H1 (cell line): ENCODE data around the gene KLK12. TPM values are rescaled to one million over a fixed set of nuclear protein-coding genes. Genes with fewer than 3 reads are reported as not detected.

Source experiments
- CTCF ChIA-PET: fragments of 300-600 bp; sonication (Branson Sonifier 250); formaldehyde crosslinking; loops from one replicate; lab custom pipeline; 2021; ENCODE audit not compliant: partially characterized antibody; lab: Charles Lee
- POLR2A ChIA-PET: fragments of 300-600 bp; sonication (Branson Sonifier 250); formaldehyde crosslinking; loops from one replicate; lab custom pipeline; 2021; ENCODE audit warnings: inconsistent platforms; ENCODE audit not compliant: partially characterized antibody; lab: Charles Lee
- DNase-seq, 2 experiments: peaks; one replicate each; pipeline versions ENCODE4 v3.0.0 to v3.0.0-alpha.2; 2010 to 2022; ENCODE audit warnings: low spot score in 2 of 2, low read depth in 1 of 2, mixed read lengths in 1 of 2
- FAIRE-seq: peaks from 2 replicates; lab custom pipeline; 2011; peaks lifted over from hg19 to GRCh38; lab: Jason Lieb, UNC
- H2AFZ ChIP-seq: 2 replicates; pipeline ENCODE4 v1.8.1; 2012; ENCODE audit warnings: low read length, inconsistent platforms
- H2AK5ac ChIP-seq: 2 replicates; pipeline ENCODE4 v1.6.1; 2013; ENCODE audit warnings: low read depth, low read length
- H2BK120ac ChIP-seq: replicated peaks from 2 replicates; pipeline ENCODE3; 2013; ENCODE audit warnings: low read depth, low read length, inconsistent platforms
- H2BK12ac ChIP-seq: 2 replicates; pipeline ENCODE4 v1.6.1; 2013; ENCODE audit warnings: low read depth, low read length
- H2BK15ac ChIP-seq: 2 replicates; pipeline ENCODE4 v1.6.1; 2013; ENCODE audit warnings: low read length
- H2BK20ac ChIP-seq: 2 replicates; pipeline ENCODE4 v1.6.1; 2013; ENCODE audit warnings: low read length
- H2BK5ac ChIP-seq: 2 replicates; pipeline ENCODE4 v1.6.1; 2013; ENCODE audit warnings: low read depth, low read length
- H3K14ac ChIP-seq: 2 replicates; pipeline ENCODE4 v1.6.1; 2013; ENCODE audit warnings: inconsistent platforms; ENCODE audit not compliant: insufficient read length
- H3K18ac ChIP-seq: 2 replicates; pipeline ENCODE4 v1.6.1; 2013; ENCODE audit warnings: low read length; ENCODE audit errors: extremely low read depth
- H3K23ac ChIP-seq: 2 replicates; pipeline ENCODE4 v1.6.1; 2013; ENCODE audit warnings: inconsistent platforms; ENCODE audit not compliant: insufficient read length
- H3K23me2 ChIP-seq: 2 replicates; pipeline ENCODE4 v1.6.1; 2013; ENCODE audit warnings: low read depth, low read length
- H3K27ac ChIP-seq: 2 replicates; pipeline ENCODE4 v1.6.1; 2011; ENCODE audit warnings: low read depth, low read length, inconsistent platforms
- H3K27me3 ChIP-seq, 4 experiments: replicated peaks in 1 of 4; 1 replicate in 1 of 4; 2 replicates in 3 of 4; pipeline versions ENCODE4 v1.6.1 to v1.8.1; 2011 to 2013; ENCODE audit warnings: low read length in 3 of 4, mild to moderate bottlenecking in 3 of 4, inconsistent platforms in 2 of 4, mixed read lengths in 2 of 4, moderate library complexity in 1 of 4; ENCODE audit not compliant: control insufficient read depth in 3 of 4, insufficient read depth in 3 of 4; ENCODE audit errors: extremely low read depth in 1 of 4
- H3K36me3 ChIP-seq, 4 experiments: 2 replicates each; pipeline versions ENCODE4 v1.6.1 to v1.8.1; 2011 to 2013; ENCODE audit warnings: mild to moderate bottlenecking in 4 of 4, low read length in 3 of 4, moderate library complexity in 2 of 4, control low read depth in 1 of 4, inconsistent platforms in 1 of 4; ENCODE audit not compliant: insufficient read depth in 4 of 4, control insufficient read depth in 2 of 4
- H3K4ac ChIP-seq: replicated peaks from 2 replicates; pipeline ENCODE3; 2013; ENCODE audit warnings: low read length, low read depth, mixed read lengths, inconsistent platforms; ENCODE audit not compliant: insufficient read length
- H3K4me1 ChIP-seq, 4 experiments: replicated peaks in 1 of 4; 1 replicate in 1 of 4; 2 replicates in 3 of 4; pipeline versions ENCODE4 v1.6.1 to v1.8.1; 2011 to 2013; ENCODE audit warnings: low read length in 3 of 4, inconsistent platforms in 2 of 4, mixed read lengths in 1 of 4; ENCODE audit not compliant: insufficient read depth in 4 of 4, control insufficient read depth in 3 of 4
- H3K4me2 ChIP-seq, 2 experiments: 2 replicates each; pipeline versions ENCODE4 v1.6.1 to v1.8.1; 2011 to 2013; ENCODE audit warnings: low read depth in 2 of 2, low read length in 2 of 2, control low read depth in 1 of 2, inconsistent platforms in 1 of 2, mild to moderate bottlenecking in 1 of 2; ENCODE audit not compliant: insufficient read depth in 1 of 2
- H3K4me3 ChIP-seq, 4 experiments: fragments of 200-600, 300-600 bp in 1 of 4; sonication (generic), shearing (Covaris generic), sonication (Bioruptor Twin) in 1 of 4; 2 replicates each; pipeline versions ENCODE4 v1.5.1 to v1.8.1; 2011 to 2016; ENCODE audit warnings: low read length in 4 of 4, low read depth in 3 of 4, control low read depth in 2 of 4, inconsistent platforms in 2 of 4, mild to moderate bottlenecking in 2 of 4, mixed read lengths in 1 of 4, moderate library complexity in 1 of 4; ENCODE audit not compliant: insufficient read depth in 2 of 4; ENCODE audit errors: extremely low read depth in 1 of 4
- H3K56ac ChIP-seq: replicated peaks from 2 replicates; pipeline ENCODE3; 2013; ENCODE audit warnings: low read depth, mild to moderate bottlenecking, mixed read lengths, low read length, inconsistent platforms; ENCODE audit not compliant: insufficient read length
- H3K79me1 ChIP-seq: 2 replicates; pipeline ENCODE4 v1.6.1; 2013; ENCODE audit warnings: low read depth, low read length, control low read depth
- H3K79me2 ChIP-seq, 2 experiments: 2 replicates each; pipeline versions ENCODE4 v1.6.1 to v1.8.1; 2012 to 2013; ENCODE audit warnings: low read length in 2 of 2, mild to moderate bottlenecking in 2 of 2, inconsistent platforms in 1 of 2; ENCODE audit not compliant: insufficient read depth in 2 of 2, control insufficient read depth in 1 of 2
- H3K9ac ChIP-seq, 4 experiments: replicated peaks in 1 of 4; 1 replicate in 1 of 4; 2 replicates in 3 of 4; pipeline versions ENCODE4 v1.6.1 to v1.8.1; 2011 to 2013; ENCODE audit warnings: low read depth in 3 of 4, low read length in 3 of 4, control low read depth in 2 of 4, mild to moderate bottlenecking in 2 of 4, moderate library complexity in 2 of 4, inconsistent platforms in 1 of 4; ENCODE audit errors: extremely low read depth in 1 of 4
- H3K9me3 ChIP-seq, 2 experiments: 2 replicates each; pipeline versions ENCODE4 v1.6.1 to v1.8.1; 2012 to 2013; ENCODE audit warnings: mild to moderate bottlenecking in 2 of 2, moderate library complexity in 2 of 2, control low read depth in 1 of 2, inconsistent platforms in 1 of 2, low read depth in 1 of 2, low read length in 1 of 2, mixed read lengths in 1 of 2; ENCODE audit not compliant: insufficient read depth in 2 of 2
- H4K20me1 ChIP-seq, 2 experiments: replicated peaks in 1 of 2; 2 replicates each; pipeline versions ENCODE3 to v1.8.1; 2011 to 2013; ENCODE audit warnings: inconsistent platforms in 2 of 2, low read length in 2 of 2, mild to moderate bottlenecking in 1 of 2; ENCODE audit not compliant: insufficient read depth in 2 of 2, control insufficient read depth in 1 of 2
- H4K5ac ChIP-seq: 2 replicates; pipeline ENCODE4 v1.6.1; 2013; ENCODE audit warnings: low read length, low read depth, mixed read lengths, inconsistent platforms; ENCODE audit not compliant: insufficient read length
- H4K8ac ChIP-seq: 2 replicates; pipeline ENCODE4 v1.8.0; 2013; ENCODE audit warnings: mild to moderate bottlenecking, moderate library complexity, low read length, inconsistent platforms; ENCODE audit not compliant: insufficient read depth; ENCODE audit errors: extremely low read depth
- H4K91ac ChIP-seq: replicated peaks from 2 replicates; pipeline ENCODE3; 2013; ENCODE audit warnings: low read length, mixed read lengths, inconsistent platforms; ENCODE audit not compliant: insufficient read length
- ASH2L ChIP-seq: fragments of 200-600, 300-600 bp; sonication (generic); IDR thresholded peaks from one replicate; pipeline ENCODE4 v1.7.1; 2017; ENCODE audit warnings: low read length
- CBX8 ChIP-seq: fragments of 300-800, 300-1000 bp; sonication (generic); IDR thresholded peaks from 2 replicates; pipeline ENCODE4 v1.7.1; 2016; ENCODE audit warnings: low read depth, low read length, borderline replicate concordance
- CTCF ChIP-seq, 3 experiments: IDR thresholded peaks; 1 replicate in 2 of 3; 2 replicates in 1 of 3; pipeline versions ENCODE4 v1.5.1 to v1.6.1; 2011; ENCODE audit warnings: low read length in 3 of 3, mild to moderate bottlenecking in 3 of 3, inconsistent platforms in 2 of 3, low read depth in 1 of 3, moderate library complexity in 1 of 3; ENCODE audit not compliant: insufficient read depth in 1 of 3; ENCODE audit errors: control extremely low read depth in 1 of 3
- RAD21 ChIP-seq, 2 experiments: IDR thresholded peaks in 1 of 2; conservative IDR thresholded peaks in 1 of 2; 2 replicates each; pipeline ENCODE4 v1.6.1; 2011; ENCODE audit warnings: low read depth in 2 of 2, low read length in 2 of 2, improper control_type of control experiment in 1 of 2, inconsistent platforms in 1 of 2, mild to moderate bottlenecking in 1 of 2, moderate library complexity in 1 of 2
- SP1 ChIP-seq: IDR thresholded peaks from 2 replicates; pipeline ENCODE4 v1.6.1; 2011; ENCODE audit warnings: low read depth, low read length
- TAF7 ChIP-seq: optimal IDR thresholded peaks from 2 replicates; pipeline ENCODE3; 2011; ENCODE audit warnings: low read depth, mild to moderate bottlenecking, inconsistent platforms, low read length, moderate library complexity, borderline replicate concordance
- TEAD4 ChIP-seq: IDR thresholded peaks from 2 replicates; pipeline ENCODE4 v1.6.1; 2012; ENCODE audit warnings: low read depth, low read length, inconsistent platforms, mixed read lengths
- WGBS, 2 experiments: shearing (Covaris generic) in 1 of 2; methylation state at CpG; one replicate each; pipeline versions ENCODE4 v1.1.6 to v1.1.7; 2013 to 2015; ENCODE audit warnings: low lambda C conversion rate in 2 of 2, mixed read lengths in 2 of 2, inconsistent platforms in 1 of 2, low coverage in 1 of 2, missing lambda C conversion rate in 1 of 2; ENCODE audit not compliant: insufficient replicate concordance in 2 of 2, insufficient coverage in 1 of 2, insufficient read length in 1 of 2; ENCODE audit errors: extremely low coverage in 1 of 2, missing lambda C conversion rate in 1 of 2; 5-methylcytosine and 5-hydroxymethylcytosine counted together
- polyA plus RNA-seq, 7 experiments: library from polyadenylated mRNA; depleted of rRNA in 3 of 7; stranded (reverse) in 5 of 7; unstranded in 2 of 7; fragments of >200 nt in 5 of 7; fragments of 200-250 nt in 2 of 7; gene quantifications; 1 replicate in 5 of 7; 2 replicates in 1 of 7; 4 replicates in 1 of 7; pipeline versions ENCODE4 v1.2.1 to v1.2.3, GENCODE V29; 2011 to 2013; ENCODE audit warnings: missing spikeins in 2 of 7, mixed read lengths in 2 of 7
- total RNA-seq: library from RNA; stranded (reverse); fragmentation: NEBNext Ultra II Directional; extraction: Animal tissue kit (Norgen Biotek cat#: 25700); gene quantifications from 2 replicates; pipeline ENCODE4 v1.2.1, GENCODE V29; 2021
- TF ChIP-seq, protein P1 (sequence below): IDR thresholded peaks from 2 replicates; pipeline ENCODE4 v1.6.1; 2012; ENCODE audit warnings: low read length, inconsistent platforms

Gene KLK12
- total and polyA plus RNA-seq, 2 of the 8 experiments (the other 6 are each of a cell fraction or from before 2014, with no cell fraction given), result 0.24 TPM; not detected in 1

GRCh38 chr19:51075998-51076397 lies 41.2 kb upstream of the KLK12 start:
- Histone ChIP-seq H3K79me1 (no peaks in the 10 kb centered on the region), H3K4me1 (peaks cover 2 to 4% (median 2%) of the 10 kb centered on the region in 4 experiments; a peak in 4 of 7 replicates), H4K5ac (no peak overlapping the region), H3K79me2 (no peaks in the 10 kb centered on the region), H2AK5ac (no peak overlapping the region), H3K56ac (no peak overlapping the region), H2AFZ (no peak overlapping the region), H3K4ac (no peak overlapping the region), H3K9me3 (peaks cover 0 to 3% of the 10 kb centered on the region in 2 experiments; a peak in 1 of 4 replicates), H3K23ac (no peak overlapping the region), H3K18ac (no peak overlapping the region), H3K9ac (no peak overlapping the region), H3K36me3 (no peaks in the 10 kb centered on the region), H3K4me2 (no peak overlapping the region), H2BK15ac (no peak overlapping the region), H3K27me3 (no peaks in the 10 kb centered on the region), H4K20me1 (no peaks in the 10 kb centered on the region), H2BK5ac (no peak overlapping the region), H3K4me3 (no peak overlapping the region), H3K23me2 (no peaks in the 10 kb centered on the region), H2BK12ac (no peak overlapping the region), H2BK20ac (no peak overlapping the region), H4K91ac (no peak overlapping the region), H3K27ac (no peak overlapping the region), H3K14ac (no peak overlapping the region), H2BK120ac (no peak overlapping the region), H4K8ac (no peak overlapping the region)
- ChIA-PET POLR2A (interaction anchor here (0.7 kb wide), 1 partner anchor 12 kb away, joined by 3 read pairs; no protein-coding TSS in a partner anchor), CTCF (interaction anchor here (0.8 to 2.0 kb wide), 6 partner anchors 19 to 154 kb away, joined by 3 to 11 read pairs (median 4); no protein-coding TSS in a partner anchor)
- 93% methylated on average over 5 of the region's 5 CpGs; no CpG with 5 or more reads in 1 of the 2 experiments for WGBS, 2 experiments
- FAIRE-seq (no peak), DNase-seq (no peak)
- TF ChIP-seq SP1 (no peak), CTCF (IDR thresholded peaks at IDR 0.05; ENCODE audit: control extremely low read depth in 1 of 3, insufficient read depth in 1 of 3, low read depth in 1 of 3, low read length in 3 of 3) (no peak), RAD21 (IDR thresholded peaks at IDR 0.05 in 1 of 2, conservative IDR thresholded peaks at IDR 0.05 in 1 of 2; ENCODE audit: low read depth in 2 of 2, low read length in 2 of 2) (no peak), TEAD4 (no peak), TAF7 (no peak), CBX8 (no peak), ASH2L (no peak)
- TF ChIP-seq, protein P1, sequence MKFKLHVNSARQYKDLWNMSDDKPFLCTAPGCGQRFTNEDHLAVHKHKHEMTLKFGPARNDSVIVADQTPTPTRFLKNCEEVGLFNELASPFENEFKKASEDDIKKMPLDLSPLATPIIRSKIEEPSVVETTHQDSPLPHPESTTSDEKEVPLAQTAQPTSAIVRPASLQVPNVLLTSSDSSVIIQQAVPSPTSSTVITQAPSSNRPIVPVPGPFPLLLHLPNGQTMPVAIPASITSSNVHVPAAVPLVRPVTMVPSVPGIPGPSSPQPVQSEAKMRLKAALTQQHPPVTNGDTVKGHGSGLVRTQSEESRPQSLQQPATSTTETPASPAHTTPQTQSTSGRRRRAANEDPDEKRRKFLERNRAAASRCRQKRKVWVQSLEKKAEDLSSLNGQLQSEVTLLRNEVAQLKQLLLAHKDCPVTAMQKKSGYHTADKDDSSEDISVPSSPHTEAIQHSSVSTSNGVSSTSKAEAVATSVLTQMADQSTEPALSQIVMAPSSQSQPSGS, result no peak
